Activated T-cell treated with anti-CD3 and anti-CD28 coated beads for 48 hours (primary cell): ENCODE measurements around the gene KAT8.
"Not testable (repeated sequence)": the region's sequence is repeated elsewhere in the genome, so short reads cannot be mapped to it uniquely, and the experiment has no call there.

Experiments
- DNase-seq: peaks from one replicate; pipeline ENCODE4 v3.0.0-alpha.2; 2020; ENCODE audit warnings: low read depth

Gene KAT8

DNA sequence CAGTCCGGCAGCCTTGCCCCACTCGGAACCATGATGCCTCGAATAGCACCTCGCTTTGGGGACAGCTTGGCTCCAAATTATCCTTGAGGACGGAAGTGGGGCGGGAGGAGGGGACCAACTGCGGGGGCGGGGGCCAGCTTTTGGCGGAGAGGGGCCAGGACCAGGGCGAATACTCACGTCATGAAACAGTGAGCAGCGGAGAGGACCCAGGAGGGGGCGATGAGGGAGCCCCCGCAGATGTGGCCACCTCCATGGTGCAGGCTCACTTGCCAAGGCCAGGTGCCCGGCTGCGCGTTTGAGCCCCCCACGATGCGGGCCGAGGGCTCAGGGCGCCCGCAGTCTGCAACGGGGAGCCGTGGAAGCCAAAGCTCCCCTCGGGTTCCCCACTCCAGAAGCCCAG lies 31.4 kb downstream of the KAT8 start:
- no peak for DNase-seq

- DNase-seq: no peak
Measured at GRCh38 chr16:31149332-31149731, 31.9 kb downstream of the KAT8 start.

DNA sequence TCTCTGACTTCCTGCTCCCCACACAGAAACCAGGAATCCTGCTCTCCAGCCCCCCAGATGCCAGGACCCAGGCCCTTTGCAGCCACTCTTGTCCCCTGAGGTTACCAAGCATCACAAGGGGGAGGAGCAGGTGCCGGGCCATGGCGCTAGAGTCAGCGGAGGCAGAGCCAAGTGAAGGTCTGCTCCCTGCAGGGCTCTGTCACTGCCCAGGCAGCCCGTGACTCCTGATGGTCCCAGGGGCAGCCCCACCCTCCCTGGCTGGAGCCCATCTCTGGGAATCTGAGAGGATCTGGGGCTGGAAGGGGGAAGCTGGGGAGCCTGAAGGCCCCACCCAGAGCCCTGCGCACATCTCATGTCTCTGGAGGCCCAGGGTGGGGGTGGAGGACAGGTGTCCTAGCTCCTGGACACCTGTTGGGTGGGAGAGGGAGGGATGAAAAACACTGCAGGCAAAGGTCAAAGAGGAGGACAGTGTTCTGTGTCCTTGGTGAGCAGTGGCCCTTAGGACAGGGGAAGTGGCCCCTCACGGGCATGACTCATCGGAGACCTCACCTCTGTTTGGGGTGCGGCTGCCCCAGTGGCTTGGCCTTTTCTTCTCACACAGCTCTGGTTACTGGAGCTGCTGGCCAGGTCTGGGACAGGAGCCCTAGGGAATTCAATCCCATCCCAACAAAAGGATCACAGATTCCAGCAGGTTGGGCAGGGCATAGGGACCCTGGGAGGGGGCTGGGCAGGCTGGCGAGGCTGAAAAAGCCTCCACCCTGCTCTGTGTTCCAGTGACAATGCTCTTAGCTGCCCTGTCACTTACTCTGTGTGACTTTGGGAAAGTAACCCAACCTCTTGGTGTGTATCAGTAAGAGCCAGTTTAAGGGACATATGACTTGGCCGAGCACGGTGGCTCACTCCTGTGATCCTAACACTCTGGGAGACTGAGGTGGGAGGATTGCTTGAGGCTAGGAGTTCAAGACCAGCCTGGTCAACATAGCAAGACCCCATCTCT lies 32.7 kb downstream of the KAT8 start, which contains the start of gene PRSS36:
PRSS36 (minus strand) TSS at position 173 of the 997 bp plus-strand sequence; CDS start at position 142, 31 bp downstream.
- no peak for DNase-seq

- not testable (repeated sequence) for DNase-seq
Measured at GRCh38 chr16:31150976-31151375, 33.5 kb downstream of the KAT8 start.

DNA sequence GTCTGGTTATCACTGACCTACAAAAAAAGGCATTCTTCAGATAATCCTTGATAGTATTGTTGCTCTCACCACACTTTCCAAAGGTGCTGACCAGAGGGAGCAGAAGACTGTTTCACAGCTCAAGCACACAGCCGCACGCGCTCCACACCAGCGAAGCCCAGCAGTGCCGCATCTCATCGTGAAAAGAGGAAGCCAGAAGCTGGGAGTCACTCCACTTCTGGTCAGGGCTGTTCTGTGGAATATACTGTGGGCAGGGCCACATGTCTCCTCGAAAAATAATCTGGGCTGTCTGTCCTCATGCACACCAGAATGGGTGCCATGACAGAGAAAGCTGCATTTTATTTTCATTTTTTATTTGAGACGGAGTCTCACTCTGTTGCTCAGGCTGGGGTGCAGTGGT lies 39.7 kb downstream of the KAT8 start:
- DNase-seq: no peak

DNA sequence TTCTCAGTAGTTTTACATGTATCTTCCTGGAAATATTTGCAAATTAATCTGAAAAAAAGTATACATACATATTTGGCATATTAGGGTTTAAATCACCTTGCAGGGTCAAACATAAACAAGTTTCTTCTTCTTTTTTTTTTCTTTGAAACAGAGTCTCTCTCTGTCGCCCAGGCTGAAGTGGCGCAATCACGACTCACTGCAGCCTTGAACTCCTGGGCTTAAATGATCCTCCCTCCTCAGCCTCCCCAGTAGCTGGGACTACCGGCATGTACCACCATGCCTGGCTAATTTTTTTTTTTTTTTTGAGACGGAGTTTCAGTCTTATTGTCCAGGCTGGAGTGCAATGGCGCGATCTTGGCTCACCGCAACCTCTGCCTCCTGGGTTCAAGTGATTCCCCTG lies 49.9 kb downstream of the KAT8 start:
- DNase-seq: no peak

DNA sequence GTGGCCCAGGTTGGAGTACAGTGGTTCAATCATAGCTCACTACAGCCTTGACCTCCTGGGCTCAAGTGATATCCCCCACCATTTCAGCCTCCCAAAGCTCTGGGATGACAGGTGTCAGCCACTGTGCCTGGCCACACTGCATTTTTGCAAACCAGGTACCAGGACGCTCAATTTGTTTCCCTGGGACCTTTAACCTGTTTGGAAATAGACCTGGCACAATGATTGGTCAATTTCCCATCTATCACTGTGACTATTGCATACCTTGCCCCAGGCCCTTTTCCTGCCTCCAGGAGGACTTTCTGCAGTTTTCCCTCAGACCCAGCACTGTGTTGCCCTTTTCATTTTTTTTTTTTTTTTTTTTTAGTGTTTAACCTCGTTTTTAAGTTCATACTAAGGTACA lies 51.4 kb downstream of the KAT8 start:
- DNase-seq: no peak

DNA sequence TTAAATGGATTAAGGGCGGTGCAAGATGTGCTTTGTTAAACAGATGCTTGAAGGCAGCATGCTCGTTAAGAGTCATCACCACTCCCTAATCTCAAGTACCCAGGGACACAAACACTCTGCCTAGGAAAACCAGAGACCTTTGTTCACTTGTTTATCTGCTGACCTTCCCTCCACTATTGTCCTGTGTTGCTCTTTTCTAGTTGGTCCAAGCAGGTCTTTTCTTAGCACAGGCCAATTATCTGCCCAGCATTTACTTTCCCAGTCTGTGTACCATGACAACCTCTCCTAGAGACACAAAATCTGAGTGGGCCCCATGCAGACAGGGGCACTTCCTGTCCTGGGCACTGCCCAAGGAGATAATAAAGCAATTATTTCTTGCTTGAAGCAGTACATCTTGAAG lies 52.6 kb downstream of the KAT8 start:
- not testable (repeated sequence) for DNase-seq

DNA sequence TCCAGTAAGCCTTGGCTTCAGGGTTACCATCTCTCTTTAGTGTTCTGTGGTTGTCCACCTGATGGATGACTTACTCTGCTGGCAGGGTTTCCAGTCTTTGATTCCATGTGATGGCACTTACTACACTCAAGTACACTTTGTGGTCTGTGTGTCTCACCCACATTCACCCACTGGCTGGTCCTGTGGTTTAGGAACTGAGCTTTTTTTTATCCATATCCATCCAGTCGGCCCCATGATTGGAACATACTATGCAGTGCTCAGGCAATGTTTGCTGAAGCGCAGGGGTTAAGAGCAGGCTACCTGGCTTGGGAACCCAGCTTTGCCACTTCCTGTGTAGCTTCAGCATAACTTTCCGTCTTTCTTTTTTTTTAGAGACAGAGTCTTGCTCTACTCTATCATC lies 59.7 kb downstream of the KAT8 start:
- DNase-seq: no peak

- DNase-seq: no peak
Measured at GRCh38 chr16:31179219-31179746, 61.8 kb downstream of the KAT8 start.

GRCh38 chr16:31179747-31180459 lies 62.4 kb downstream of the KAT8 start, which contains the start of gene FUS:
TSS of gene FUS (plus strand) at chr16:31180139. CDS start at chr16:31180215, 76 bp downstream.
- DNase-seq: peak; percentile 86
